Upper lobe of left lung (tissue), 6 donors: ENCODE measurements around the gene SKOR1. TPM values are rescaled to one million over a fixed set of nuclear protein-coding genes. Genes with fewer than 3 reads are reported as not detected.

Experiments
- ATAC-seq, 2 donors: fragments of 200-7000 bp; cut with Tn5 transposase; one replicate each; pipeline ENCODE4 v1.9.1; 2022; ENCODE audit warnings: mild to moderate bottlenecking in 2 of 2, moderate library complexity in 2 of 2; ENCODE audit not compliant: low FRiP score in 2 of 2
- DNase-seq, 2 donors: peaks; one replicate each; pipeline ENCODE4 v3.0.0-alpha.2; 2019 to 2020
- H3K27ac ChIP-seq, 4 donors: fragments of 200-600 bp; sonication (generic); one replicate each; pipeline ENCODE4 v1.5.1; 2016 to 2019
- H3K27me3 ChIP-seq, 4 donors: fragments of 200-600 bp; sonication (generic); one replicate each; pipeline ENCODE4 v1.5.1; 2017 to 2019
- H3K36me3 ChIP-seq, 4 donors: fragments of 200-600 bp; sonication (generic); one replicate each; pipeline ENCODE4 v1.5.1; 2016 to 2019
- H3K4me1 ChIP-seq, 4 donors: fragments of 200-600 bp; sonication (generic); one replicate each; pipeline ENCODE4 v1.5.1; 2018 to 2019
- H3K4me3 ChIP-seq, 4 donors: fragments of 200-600 bp; sonication (generic); one replicate each; pipeline ENCODE4 v1.5.1; 2017 to 2019; ENCODE audit warnings: mild to moderate bottlenecking in 2 of 4, moderate library complexity in 1 of 4
- H3K9me3 ChIP-seq, 4 donors: fragments of 200-600 bp; sonication (generic); one replicate each; pipeline ENCODE4 v1.5.1; 2018 to 2019
- CTCF ChIP-seq, 6 experiments: fragments of 450-650 bp in 4 of 6; fragments of 200-600 bp in 2 of 6; sonication (generic) in 2 of 6; IDR thresholded peaks; one replicate each; pipeline ENCODE4 v1.5.1; 2016 to 2019; ENCODE audit warnings: antibody characterized with exemption in 6 of 6
- EP300 ChIP-seq, 4 donors: sonication (generic); formaldehyde crosslinking; IDR thresholded peaks; one replicate each; pipeline ENCODE4 v1.5.1; 2017; ENCODE audit warnings: antibody characterized with exemption in 4 of 4, control low read depth in 2 of 4
- POLR2A ChIP-seq, 4 donors: fragments of 450-650 bp; IDR thresholded peaks; one replicate each; pipeline ENCODE4 v1.5.1; 2016 to 2017; ENCODE audit warnings: antibody characterized with exemption in 4 of 4, mild to moderate bottlenecking in 2 of 4
- POLR2AphosphoS5 ChIP-seq, 2 donors: sonication (generic); formaldehyde crosslinking; IDR thresholded peaks; one replicate each; pipeline ENCODE4 v1.5.1; 2017; ENCODE audit warnings: antibody characterized with exemption in 2 of 2
- WGBS, 2 donors: methylation state at CpG; one replicate each; pipeline ENCODE4 v1.1.5; 2017 to 2018; 5-methylcytosine and 5-hydroxymethylcytosine counted together
- total RNA-seq, 6 donors: library from RNA; depleted of rRNA in 4 of 6; stranded (reverse); fragments of >200 nt in 4 of 6; gene quantifications; one replicate each; pipeline versions ENCODE4 v1.1.0 to v1.2.1, GENCODE V29; 2016 to 2021
- donor health status: DM: no; HTN: no; CAD: no; lungs with moderate emphysema.
- donor health status: DM: no; HTN: yes; CAD: no; lungs with severe emphysema.

Gene SKOR1
- total RNA-seq, 6 donors from 2014 or later: 0.44 to 4.2 (median 0.63) TPM

GRCh38 chr15:67840749-67841512, 15.6 kb downstream of the SKOR1 start:
- Histone ChIP-seq H3K27ac (peak overlapping the region; percentile 93 to 99 (median 98)), H3K4me3 (peak overlapping the region; percentile 72 to 91 (median 79)), H3K9me3 (no peaks in the 10 kb centered on the region), H3K27me3 (peaks cover 0 to 1% (median under 1%) of the 10 kb centered on the region in 4 donors), H3K4me1 (peaks cover 19 to 30% (median 29%) of the 10 kb centered on the region in 4 donors), H3K36me3 (no peaks in the 10 kb centered on the region)
- whole genome bisulfite sequencing, 2 donors: 3 to 14% methylated on average over 11 to 17 of the region's 17 CpGs
- ATAC-seq: peak in 1 of 2 donors; percentile 46
- no peak for TF ChIP-seq EP300 (IDR thresholded peaks at IDR 0.05)
- TF ChIP-seq POLR2AphosphoS5 (IDR thresholded peaks at IDR 0.05): no peak
- no peak for TF ChIP-seq CTCF (IDR thresholded peaks at IDR 0.05)
- TF ChIP-seq POLR2A (IDR thresholded peaks at IDR 0.05): no peak
- peak in 1 of 2 donors; percentile 48 for DNase-seq

GRCh38 chr15:67841513-67841762, 16.1 kb downstream of the SKOR1 start:
- DNase-seq (no peak), ATAC-seq (no peak)
- 37 to 39% methylated on average over 4 of the region's 4 CpGs for WGBS, 2 donors
- Histone ChIP-seq H3K27me3 (no peaks in the 10 kb centered on the region), H3K4me1 (peaks cover 19 to 25% (median 24%) of the 10 kb centered on the region in 4 donors), H3K27ac (peak overlapping the region in 2 of 4 donors; percentile 97 to 99), H3K9me3 (no peaks in the 10 kb centered on the region), H3K36me3 (no peaks in the 10 kb centered on the region), H3K4me3 (peak overlapping the region in 3 of 4 donors; percentile 72 to 91 (median 75))
- TF ChIP-seq POLR2AphosphoS5 (IDR thresholded peaks at IDR 0.05): no peak

- Histone ChIP-seq H3K9me3 (no peaks in the 10 kb centered on the region), H3K4me1 (peaks cover 19 to 25% (median 24%) of the 10 kb centered on the region in 4 donors), H3K36me3 (no peaks in the 10 kb centered on the region), H3K27ac (peak overlapping the region in 2 of 4 donors; percentile 10 to 32), H3K27me3 (no peaks in the 10 kb centered on the region), H3K4me3 (no peak overlapping the region)
- WGBS, 2 donors: 82 to 96% methylated on average over 7 of the region's 7 CpGs
- DNase-seq (no peak), ATAC-seq (no peak)
- TF ChIP-seq EP300 (IDR thresholded peaks at IDR 0.05): no peak
- TF ChIP-seq CTCF (IDR thresholded peaks at IDR 0.05): no peak
- TF ChIP-seq POLR2AphosphoS5 (IDR thresholded peaks at IDR 0.05): no peak
- TF ChIP-seq POLR2A (IDR thresholded peaks at IDR 0.05): no peak
Observed at GRCh38 chr15:67843092-67843501, 17.8 kb downstream of the SKOR1 start.

GRCh38 chr15:67843571-67844387, 18.5 kb downstream of the SKOR1 start:
- Histone ChIP-seq H3K9me3 (no peaks in the 10 kb centered on the region), H3K27me3 (no peaks in the 10 kb centered on the region), H3K27ac (peak overlapping the region in 3 of 4 donors; percentile 10 to 32 (median 16)), H3K36me3 (no peaks in the 10 kb centered on the region), H3K4me3 (no peak overlapping the region), H3K4me1 (peaks cover 15 to 20% (median 18%) of the 10 kb centered on the region in 4 donors)
- no peak for TF ChIP-seq CTCF (IDR thresholded peaks at IDR 0.05)
- ATAC-seq (peak in 1 of 2 donors; percentile 70), DNase-seq (no peak)
- 73 to 76% methylated on average over 7 of the region's 7 CpGs for WGBS, 2 donors

- 91 to 92% methylated on average over 5 of the region's 5 CpGs for WGBS, 2 donors
- TF ChIP-seq POLR2A (IDR thresholded peaks at IDR 0.05) (no peak), CTCF (IDR thresholded peaks at IDR 0.05) (no peak), POLR2AphosphoS5 (IDR thresholded peaks at IDR 0.05) (no peak), EP300 (IDR thresholded peaks at IDR 0.05) (no peak)
- H3K9me3 ChIP-seq: no peaks in the 10 kb centered on the region
- H3K4me3 ChIP-seq: no peak overlapping the region
- H3K4me1 ChIP-seq: peaks cover 5 to 17% (median 7%) of the 10 kb centered on the region in 4 donors
- DNase-seq (no peak), ATAC-seq (no peak)
- no peaks in the 10 kb centered on the region for H3K27me3 ChIP-seq
- no peak overlapping the region for H3K27ac ChIP-seq
- no peaks in the 10 kb centered on the region for H3K36me3 ChIP-seq
Observed at GRCh38 chr15:67845974-67846373, 20.7 kb downstream of the SKOR1 start.
